ENCODE data around the gene GABRA4. TPM values are rescaled to one million over a fixed set of nuclear protein-coding genes. Genes with fewer than 3 reads are reported as not detected.

Gene GABRA4
- total RNA-seq, result not detected

GRCh38 chr4:46993075-46994006, at the start of gene GABRA4:
Gene GABRA4, minus strand, starts transcription at chr4:46993581. Its CDS starts 157 bp downstream, at chr4:46993424.
- no peak for DNase-seq (ENCODE audit: low spot score)

GRCh38 chr4:47040828-47041227, 47.4 kb upstream of the GABRA4 start:
- no peak for DNase-seq (ENCODE audit: low spot score)

GRCh38 chr4:47038263-47038662, 44.9 kb upstream of the GABRA4 start:
- no peak for DNase-seq (ENCODE audit: low spot score)

- DNase-seq (ENCODE audit: low spot score), result no peak
These were observed 39.2 kb upstream of the GABRA4 start for GRCh38 chr4:47032405-47033106.

- DNase-seq (ENCODE audit: low spot score), result no peak
These were observed 38.5 kb upstream of the GABRA4 start for GRCh38 chr4:47031751-47032404.

GRCh38 chr4:47031011-47031678, 37.8 kb upstream of the GABRA4 start, which contains the start of gene GABRB1:
Gene GABRB1, plus strand, starts transcription at chr4:47031567.
- DNase-seq (ENCODE audit: low spot score), result no peak

DNA sequence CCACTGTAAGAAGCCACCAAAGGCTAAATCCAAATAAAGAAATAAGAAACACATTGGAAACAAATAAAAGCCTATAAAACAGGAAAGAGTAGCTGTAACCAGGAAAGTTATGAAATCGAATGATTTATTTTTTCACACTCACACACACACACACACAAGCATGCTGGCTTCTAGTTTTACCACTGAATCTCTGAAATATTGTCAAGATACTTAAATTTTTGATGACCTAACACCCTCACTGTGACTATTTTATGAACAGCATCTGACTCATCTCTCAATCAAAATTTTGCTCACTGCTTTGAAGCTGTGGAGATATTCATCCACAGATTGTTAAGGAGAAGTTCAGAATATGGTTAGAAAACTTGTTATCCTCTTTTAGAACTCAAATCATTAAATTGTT, 24.1 kb upstream of the GABRA4 start:
- DNase-seq (ENCODE audit: low spot score), result no peak

- no peak for DNase-seq (ENCODE audit: low spot score)
These were observed 23.7 kb upstream of the GABRA4 start for GRCh38 chr4:47017081-47017480.

DNA sequence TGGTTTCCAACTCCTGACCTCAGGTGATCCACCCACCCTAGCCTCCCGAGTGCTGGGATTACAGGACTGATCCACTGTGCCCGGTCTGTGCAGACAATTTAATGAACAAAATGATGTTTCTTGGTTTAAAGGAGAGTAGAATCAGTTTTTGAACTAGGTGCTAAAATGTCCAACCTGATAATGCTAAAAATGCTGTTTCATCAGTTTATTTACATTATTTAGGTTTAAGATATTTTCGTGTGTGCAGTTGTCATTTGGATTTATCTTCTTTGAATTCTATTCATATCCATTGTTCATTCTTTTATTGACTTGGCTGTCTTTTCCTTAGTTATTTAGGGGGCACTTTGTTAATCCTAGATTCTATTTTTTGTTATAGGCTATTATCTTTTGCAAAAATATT, 20.0 kb upstream of the GABRA4 start:
- DNase-seq (ENCODE audit: low spot score), result no peak

DNA sequence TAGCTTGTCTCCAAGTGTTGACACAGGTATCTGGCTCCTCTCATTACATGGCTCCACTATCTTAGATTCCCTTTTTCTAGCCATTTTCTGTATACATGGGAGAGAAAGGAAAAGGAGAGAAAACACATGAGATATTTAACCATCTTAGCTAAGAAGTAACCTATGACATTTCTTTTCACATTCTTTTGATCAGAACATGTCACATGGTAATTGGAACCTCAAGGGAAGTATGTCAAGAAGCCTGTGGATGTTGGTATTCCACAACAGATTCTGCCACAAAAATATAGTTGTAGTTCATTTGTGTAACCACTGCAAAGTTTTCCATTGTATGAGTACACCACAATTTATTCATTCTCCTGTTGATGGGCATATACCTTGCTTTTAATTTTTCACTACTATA, 19.3 kb upstream of the GABRA4 start:
- DNase-seq (ENCODE audit: low spot score), result no peak

DNA sequence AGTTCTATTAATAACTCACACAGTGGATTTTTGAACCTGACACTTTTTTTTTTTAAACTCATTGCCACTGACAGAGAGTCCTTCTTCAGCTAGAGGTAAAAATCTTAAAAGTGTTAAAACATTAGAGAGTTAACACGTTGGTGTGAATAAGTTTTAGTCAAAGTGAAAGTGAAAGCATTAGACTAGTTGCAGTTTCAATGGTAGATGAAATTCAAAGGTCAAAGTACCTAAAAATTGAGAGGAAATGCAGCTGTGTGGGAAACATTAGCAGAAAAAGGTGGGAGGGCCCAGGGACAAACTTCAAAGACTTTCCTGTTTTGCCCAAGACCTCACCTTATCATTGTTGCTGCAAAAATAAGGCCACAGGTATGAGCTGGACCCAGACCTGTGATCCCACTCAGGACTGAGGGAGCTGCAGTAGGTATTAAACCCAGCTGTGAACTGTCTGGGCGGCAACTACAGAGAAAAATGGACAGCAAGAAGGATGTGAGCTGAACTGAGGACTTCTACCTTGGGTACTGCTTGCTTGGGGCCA, 17.6 kb upstream of the GABRA4 start:
- DNase-seq (ENCODE audit: low spot score), result no peak

GRCh38 chr4:47010347-47010911, 17.0 kb upstream of the GABRA4 start:
- no peak for DNase-seq (ENCODE audit: low spot score)

DNA sequence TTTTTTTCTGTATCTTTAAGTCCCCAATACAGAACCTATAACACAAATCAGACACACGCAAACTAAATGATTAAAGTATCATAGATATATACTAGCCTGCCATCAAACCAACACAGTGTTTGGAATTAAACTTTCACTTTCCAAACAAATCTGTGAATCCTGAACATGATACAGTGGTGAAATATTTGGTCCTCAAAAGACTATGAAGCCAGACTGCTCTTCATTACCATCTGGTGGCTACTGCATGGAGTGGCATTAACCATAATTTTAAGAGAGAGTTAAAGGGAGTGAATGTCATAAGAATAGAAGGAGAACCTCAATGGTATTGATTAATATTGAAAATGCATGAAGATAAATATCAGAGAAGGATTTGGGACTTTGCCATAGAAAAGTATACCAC, 9.2 kb upstream of the GABRA4 start:
- no peak for DNase-seq (ENCODE audit: low spot score)

DNA sequence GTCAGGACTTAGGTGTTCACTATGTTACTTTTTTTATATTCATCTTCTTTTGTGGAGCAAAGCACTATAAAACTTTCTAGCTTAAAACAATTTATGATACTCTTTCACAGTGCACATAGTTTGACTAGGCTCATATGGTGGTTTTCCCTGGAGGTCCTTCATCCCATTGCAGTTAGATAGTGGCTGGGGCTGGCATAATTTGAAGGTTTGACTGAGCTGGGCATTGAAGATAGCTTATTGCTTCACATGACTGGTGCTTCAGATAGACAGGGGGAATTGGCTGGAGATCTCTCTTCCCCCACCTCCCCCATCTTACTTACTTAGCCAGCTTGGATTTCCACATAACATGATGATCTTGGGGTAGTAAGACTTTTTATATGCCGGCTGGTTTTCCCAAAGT, 7.0 kb upstream of the GABRA4 start:
- DNase-seq (ENCODE audit: low spot score), result no peak

- DNase-seq (ENCODE audit: low spot score), result no peak
These were observed 6.2 kb upstream of the GABRA4 start for GRCh38 chr4:46999566-46999965.

GRCh38 chr4:46994007-46994405, 625 bp upstream of the GABRA4 start:
- no peak for DNase-seq (ENCODE audit: low spot score)

DNA sequence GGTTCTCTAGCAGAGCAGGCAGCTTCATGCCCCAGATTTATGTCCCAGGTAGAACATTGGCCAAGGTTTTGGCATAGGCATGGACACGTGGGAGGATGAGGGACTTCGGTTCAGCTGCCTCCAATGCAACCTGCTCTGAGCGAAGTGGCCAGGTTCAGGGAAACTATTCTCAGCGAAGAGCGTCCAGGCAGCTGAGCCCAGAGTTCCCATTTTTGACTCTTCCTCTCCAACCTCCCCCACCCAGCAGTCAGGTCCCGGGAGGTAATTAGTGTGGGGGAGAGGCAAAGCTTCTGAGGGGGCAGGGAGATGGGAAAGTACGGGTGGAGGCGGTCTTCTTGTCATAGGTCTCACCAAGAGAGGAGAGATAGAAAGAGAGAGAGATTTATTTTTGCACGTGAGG, 1.0 kb downstream of the GABRA4 start:
- DNase-seq (ENCODE audit: low spot score), result no peak

- no peak for DNase-seq (ENCODE audit: low spot score)
These were observed 6.3 kb downstream of the GABRA4 start for GRCh38 chr4:46986922-46987638.

- DNase-seq (ENCODE audit: low spot score), result no peak
These were observed 8.6 kb downstream of the GABRA4 start for GRCh38 chr4:46984781-46985180.

- DNase-seq (ENCODE audit: low spot score), result no peak
These were observed 12.5 kb downstream of the GABRA4 start for GRCh38 chr4:46980851-46981250.

- no peak for DNase-seq (ENCODE audit: low spot score)
These were observed 13.7 kb downstream of the GABRA4 start for GRCh38 chr4:46979726-46980125.
